GM20431 (cell line): ENCODE results near the gene PIP4K2A.

Source experiments
- in situ Hi-C: fragments of 300-500 bp; cut with MseI, MboI; formaldehyde crosslinking; loops from one replicate; pipeline ENCODE4 v1.15.0; 2020; ENCODE audit warnings: low sequenced_read_pairs; ENCODE audit not compliant: unreplicated experiment

Gene PIP4K2A

GRCh38 chr10:22570733-22571430 is 143.5 kb downstream of the PIP4K2A start:
- in situ Hi-C loops, result loop anchor here (25.0 kb wide), 1 partner anchor 584 kb away; no protein-coding TSS in a partner anchor

GRCh38 chr10:22570234-22570633 is 144.1 kb downstream of the PIP4K2A start:
- in situ Hi-C loops, result loop anchor here (25.0 kb wide), 1 partner anchor 583 kb away; no protein-coding TSS in a partner anchor

- in situ Hi-C loops, result loop anchor here (10.0 to 25.0 kb wide), 2 partner anchors 416 to 582 kb away; no protein-coding TSS in a partner anchor
Measured at GRCh38 chr10:22568928-22569327, 145.4 kb downstream of the PIP4K2A start.

GRCh38 chr10:22564060-22564459 is 150.3 kb downstream of the PIP4K2A start:
- in situ Hi-C loops, result loop anchor here (10.0 to 25.0 kb wide), 2 partner anchors 421 to 577 kb away; no protein-coding TSS in a partner anchor

- in situ Hi-C loops, result loop anchor here (10.0 to 25.0 kb wide), 2 partner anchors 423 to 575 kb away; no protein-coding TSS in a partner anchor
Measured at GRCh38 chr10:22561909-22562308, 152.5 kb downstream of the PIP4K2A start.

- in situ Hi-C loops, result loop anchor here (10.0 to 25.0 kb wide), 2 partner anchors 424 to 574 kb away; no protein-coding TSS in a partner anchor
Measured at GRCh38 chr10:22560913-22561239, 153.5 kb downstream of the PIP4K2A start.

- in situ Hi-C loops, result loop anchor here (10.0 to 25.0 kb wide), 2 partner anchors 424 to 573 kb away; no protein-coding TSS in a partner anchor
Measured at GRCh38 chr10:22560096-22560912, 154.1 kb downstream of the PIP4K2A start.

- in situ Hi-C loops, result loop anchor here (25.0 kb wide), 1 partner anchor 570 kb away; no protein-coding TSS in a partner anchor
Measured at GRCh38 chr10:22557321-22557720, 157.1 kb downstream of the PIP4K2A start.

- in situ Hi-C loops, result loop anchor here (25.0 kb wide), 1 partner anchor 569 kb away; no protein-coding TSS in a partner anchor
Measured at GRCh38 chr10:22556774-22557173, 157.6 kb downstream of the PIP4K2A start.

GRCh38 chr10:22554461-22555182 is 159.8 kb downstream of the PIP4K2A start:
- in situ Hi-C loops, result loop anchor here (25.0 kb wide), 1 partner anchor 567 kb away; no protein-coding TSS in a partner anchor

GRCh38 chr10:22553452-22553995 is 160.9 kb downstream of the PIP4K2A start:
- in situ Hi-C loops, result loop anchor here (25.0 kb wide), 1 partner anchor 566 kb away; no protein-coding TSS in a partner anchor

GRCh38 chr10:22552888-22553378 is 161.4 kb downstream of the PIP4K2A start:
- in situ Hi-C loops, result loop anchor here (25.0 kb wide), 1 partner anchor 566 kb away; no protein-coding TSS in a partner anchor

- in situ Hi-C loops, result loop anchor here (25.0 kb wide), 1 partner anchor 565 kb away; no protein-coding TSS in a partner anchor
Measured at GRCh38 chr10:22551681-22552365, 162.6 kb downstream of the PIP4K2A start.

GRCh38 chr10:22550732-22551131 is 163.6 kb downstream of the PIP4K2A start:
- in situ Hi-C loops, result loop anchor here (25.0 kb wide), 1 partner anchor 563 kb away; no protein-coding TSS in a partner anchor

- in situ Hi-C loops, result no loop called here
Measured at GRCh38 chr10:22548344-22548743, 166.0 kb downstream of the PIP4K2A start.

GRCh38 chr10:22545643-22546042 is 168.7 kb downstream of the PIP4K2A start:
- in situ Hi-C loops, result no loop called here

- in situ Hi-C loops, result no loop called here
Measured at GRCh38 chr10:22544325-22545068, 169.9 kb downstream of the PIP4K2A start.

- in situ Hi-C loops, result no loop called here
Measured at GRCh38 chr10:22542773-22543172, 171.6 kb downstream of the PIP4K2A start.
